ENCODE results near the gene HRH3.
A peak's percentile ranks its signal among the peaks of the same experiment; 100 is the strongest.

The HRH3 gene

GRCh38 chr20:62219992-62220665 is at the start of gene HRH3:
TSS of gene HRH3 (minus strand) at chr20:62220278. CDS start at chr20:62219970, 308 bp downstream.
- DNase-seq = peak; percentile 21

- no peak for DNase-seq
Measured at GRCh38 chr20:62269871-62270270, 49.8 kb upstream of the HRH3 start.

DNA sequence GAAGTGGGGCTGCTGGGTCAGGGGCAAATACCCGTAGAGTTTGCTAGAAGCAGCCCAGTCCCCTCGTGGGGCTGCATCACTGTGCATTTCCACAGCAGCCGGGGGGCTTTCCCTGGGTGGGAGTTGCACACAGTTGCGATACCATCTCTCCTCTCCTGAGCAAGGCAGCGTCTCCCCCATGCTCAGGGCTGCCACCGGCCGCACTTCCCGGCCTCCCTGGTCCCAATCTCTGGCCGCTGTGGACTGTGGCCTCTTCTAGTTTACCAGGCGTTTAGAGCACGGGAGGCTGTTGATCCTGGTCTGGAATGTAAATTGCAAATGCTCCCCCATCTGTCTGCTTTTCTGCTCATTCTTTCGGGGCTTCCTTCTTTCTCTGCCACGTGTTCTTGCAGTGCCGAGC is 49.3 kb upstream of the HRH3 start:
- DNase-seq = no peak

DNA sequence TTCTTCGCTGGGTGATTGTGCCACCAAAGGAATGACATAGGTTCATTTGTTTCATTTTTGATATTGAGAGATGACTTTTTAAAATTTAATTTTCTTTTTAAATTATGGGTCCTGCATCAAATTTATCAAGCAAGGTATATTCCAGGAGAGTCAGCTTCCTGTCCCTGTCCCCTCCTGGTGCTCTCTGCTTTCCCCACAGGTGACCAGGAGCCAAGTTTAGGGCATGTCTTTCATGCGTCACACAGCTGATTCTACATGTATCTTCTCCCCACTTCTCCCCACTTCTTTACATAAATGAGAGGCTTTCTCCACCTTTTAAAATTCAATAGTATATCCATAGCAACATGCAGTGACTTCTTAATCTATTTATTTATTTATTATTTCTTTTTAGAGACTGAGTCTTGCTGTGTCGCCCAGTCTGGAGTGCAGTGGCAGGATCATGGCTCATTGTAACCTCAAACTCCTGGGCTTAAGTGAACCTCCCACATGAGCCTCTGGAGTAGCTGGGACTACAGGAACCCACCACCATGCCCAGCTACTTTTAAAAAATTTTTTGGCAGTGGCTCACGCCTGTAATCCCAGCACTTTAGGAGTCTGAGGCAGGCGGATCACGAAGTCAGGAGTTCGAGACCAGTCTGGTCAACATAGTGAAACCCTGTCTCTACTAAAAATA is 48.3 kb upstream of the HRH3 start:
- no peak for DNase-seq

- no peak for DNase-seq
Measured at GRCh38 chr20:62267543-62267942, 47.5 kb upstream of the HRH3 start.

DNA sequence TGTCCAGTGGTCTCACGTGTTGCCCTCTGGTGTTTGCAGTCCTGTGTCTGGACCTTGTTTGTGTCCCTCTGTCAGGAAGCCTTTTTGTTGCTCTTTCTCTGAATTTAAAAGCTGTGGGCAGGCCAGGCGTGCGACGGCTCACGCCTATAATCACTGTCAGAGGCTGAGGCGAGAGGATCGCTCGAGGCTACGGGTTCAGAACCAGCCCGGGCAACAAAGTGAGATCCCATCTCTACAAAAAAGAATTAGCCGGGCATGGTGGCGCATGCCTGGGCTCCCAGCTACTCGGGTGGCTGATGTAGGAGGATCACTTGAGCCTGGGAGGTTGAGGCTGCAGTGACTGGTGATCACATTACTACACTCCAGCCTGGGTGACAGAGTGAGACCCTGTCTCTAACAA is 46.8 kb upstream of the HRH3 start:
- DNase-seq = no peak

DNA sequence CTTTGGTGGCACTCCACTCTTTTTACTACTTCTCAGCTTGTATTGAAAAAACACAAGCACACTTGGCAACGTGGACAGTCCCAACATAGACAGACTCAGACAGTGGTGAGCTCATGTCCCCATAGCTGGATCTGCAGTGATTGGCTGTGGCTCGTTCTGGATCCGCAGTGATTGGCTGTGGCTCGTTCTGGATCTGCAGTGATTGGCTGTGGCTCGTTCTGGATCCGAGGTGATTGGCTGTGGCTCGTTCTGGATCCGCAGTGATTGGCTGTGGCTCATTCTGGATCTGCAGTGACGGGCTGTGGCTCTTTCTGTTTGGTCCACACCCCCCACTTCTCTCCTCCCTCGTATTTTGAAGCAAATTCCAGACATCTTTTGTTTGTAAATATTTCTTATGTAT is 46.3 kb upstream of the HRH3 start:
- DNase-seq = no peak

GRCh38 chr20:62265365-62265764 is 45.3 kb upstream of the HRH3 start:
- DNase-seq = no peak

GRCh38 chr20:62263396-62263795 is 43.3 kb upstream of the HRH3 start:
- DNase-seq = no peak

DNA sequence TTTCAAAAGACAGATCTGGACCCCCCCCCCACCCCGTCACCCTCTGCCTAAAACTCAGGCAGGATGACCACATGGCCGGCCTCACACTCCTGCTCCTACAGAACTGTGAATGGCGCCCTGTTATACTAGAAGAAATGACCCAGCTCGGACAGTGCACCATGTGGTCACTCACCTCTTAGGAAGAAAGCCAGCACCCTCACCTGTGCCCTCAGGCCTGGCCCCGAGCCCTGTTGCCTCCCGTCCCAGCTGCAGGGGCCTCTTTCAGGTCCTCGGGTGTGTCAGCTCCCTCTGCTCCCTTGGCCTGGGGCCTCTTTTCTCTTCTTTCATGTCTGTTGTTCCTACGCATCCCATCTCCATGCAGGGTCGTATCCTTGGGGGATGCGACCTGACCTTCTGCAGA is 42.0 kb upstream of the HRH3 start:
- no peak for DNase-seq

DNA sequence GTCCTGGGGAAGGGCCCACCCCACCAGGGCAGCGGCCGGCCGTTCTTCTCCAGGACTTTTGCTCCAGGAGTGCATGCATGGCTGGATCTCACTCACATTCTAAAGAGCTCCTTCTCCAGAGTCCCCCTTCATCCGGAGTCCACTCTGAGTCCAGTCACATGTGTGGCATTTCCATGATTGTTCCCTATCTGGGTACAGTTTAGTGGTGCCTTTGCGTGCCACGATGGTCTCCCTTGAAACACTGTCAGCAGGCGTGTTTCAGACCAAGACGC is 39.2 kb upstream of the HRH3 start:
- DNase-seq = no peak

DNA sequence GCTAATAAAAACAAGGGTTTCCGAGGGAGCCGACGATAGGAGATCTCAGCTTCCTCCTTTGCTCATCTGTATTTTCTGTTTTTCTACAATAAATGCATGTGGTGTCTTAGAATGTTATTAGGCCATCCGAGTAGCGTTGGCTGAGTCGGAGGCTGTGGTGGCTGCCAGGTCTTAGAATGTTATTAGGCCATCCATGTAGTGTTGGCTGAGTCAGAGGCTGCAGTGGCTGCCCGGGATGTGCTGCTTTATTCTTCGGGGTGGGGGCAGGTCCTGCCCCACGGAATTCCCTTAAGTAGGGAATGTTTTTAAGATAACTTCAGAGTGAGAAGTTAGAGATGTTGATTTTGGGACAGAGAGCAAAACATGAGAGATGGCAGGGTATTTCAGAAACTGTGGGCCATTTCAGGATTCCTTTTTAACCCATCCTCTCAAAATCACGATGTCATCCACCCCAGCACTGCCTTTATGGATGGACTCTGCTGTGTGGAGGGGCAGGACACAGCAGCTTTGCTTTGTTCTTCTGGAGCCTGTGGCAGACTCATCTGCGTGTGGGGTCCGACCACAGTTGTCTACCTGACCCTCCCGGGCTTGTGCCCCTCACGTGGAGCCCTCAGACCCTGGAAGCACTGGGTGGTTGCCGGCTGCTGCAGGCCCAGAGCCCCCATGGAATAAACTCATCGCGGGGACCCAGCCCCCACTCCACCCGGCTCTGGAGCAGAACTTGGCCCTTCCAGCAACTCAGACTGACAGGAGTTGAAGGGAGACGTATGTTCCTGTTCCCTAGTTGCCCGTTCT is 38.6 kb upstream of the HRH3 start:
- DNase-seq = no peak

DNA sequence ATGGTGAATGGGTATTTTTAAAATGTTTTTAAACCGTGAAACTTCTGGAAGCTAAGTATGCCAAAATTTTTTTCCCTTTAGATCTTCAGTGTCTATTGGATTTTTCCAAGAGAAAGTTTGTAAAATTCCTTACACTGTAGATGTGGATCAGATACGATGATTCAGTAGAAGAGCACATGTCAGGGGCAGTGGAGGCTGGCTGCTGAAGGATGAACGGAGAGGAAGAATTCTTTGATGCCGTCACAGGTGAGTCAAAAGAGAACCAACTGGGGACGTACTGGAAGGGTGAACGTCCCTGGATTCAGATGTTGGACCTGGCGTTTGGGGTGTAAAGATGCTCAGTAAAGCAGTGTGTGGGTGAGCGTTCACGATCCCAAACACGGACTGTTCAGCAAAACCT is 35.9 kb upstream of the HRH3 start:
- no peak for DNase-seq

DNA sequence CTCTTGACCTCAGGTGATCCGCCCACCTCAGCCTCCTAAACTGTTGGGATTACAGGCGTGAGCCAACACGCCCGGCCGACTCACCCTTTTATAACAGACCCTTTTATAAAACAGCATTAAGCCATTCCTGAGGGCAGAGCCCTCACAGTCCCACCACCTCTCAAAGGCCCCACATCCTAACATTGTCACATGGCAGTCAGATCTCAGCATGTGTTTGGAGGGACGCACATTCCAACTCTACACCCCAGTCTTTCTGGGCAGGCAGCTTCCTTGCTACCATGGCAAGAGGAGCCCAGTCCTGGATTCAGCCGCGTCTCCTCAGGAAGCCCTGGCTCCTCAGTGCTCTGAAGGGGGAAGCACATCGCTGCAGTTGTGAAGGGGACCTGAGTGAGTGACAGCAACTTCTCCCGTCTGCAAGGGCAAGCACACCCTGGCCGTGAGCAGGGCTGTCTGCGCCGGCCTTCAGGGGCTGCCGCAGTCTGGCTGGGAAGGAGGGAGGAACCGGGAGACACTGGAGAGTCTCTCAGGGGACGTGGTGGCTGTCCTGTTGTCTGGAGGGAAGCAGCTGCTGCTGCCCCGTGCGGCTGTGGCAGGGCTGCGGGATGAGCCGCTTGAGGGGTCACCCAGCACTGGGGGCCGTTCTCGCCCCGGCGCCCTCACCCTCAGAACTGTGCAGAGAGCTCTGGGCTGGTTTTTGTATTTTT is 34.1 kb upstream of the HRH3 start:
- DNase-seq = no peak

- DNase-seq = no peak
Measured at GRCh38 chr20:62253398-62253797, 33.3 kb upstream of the HRH3 start.

DNA sequence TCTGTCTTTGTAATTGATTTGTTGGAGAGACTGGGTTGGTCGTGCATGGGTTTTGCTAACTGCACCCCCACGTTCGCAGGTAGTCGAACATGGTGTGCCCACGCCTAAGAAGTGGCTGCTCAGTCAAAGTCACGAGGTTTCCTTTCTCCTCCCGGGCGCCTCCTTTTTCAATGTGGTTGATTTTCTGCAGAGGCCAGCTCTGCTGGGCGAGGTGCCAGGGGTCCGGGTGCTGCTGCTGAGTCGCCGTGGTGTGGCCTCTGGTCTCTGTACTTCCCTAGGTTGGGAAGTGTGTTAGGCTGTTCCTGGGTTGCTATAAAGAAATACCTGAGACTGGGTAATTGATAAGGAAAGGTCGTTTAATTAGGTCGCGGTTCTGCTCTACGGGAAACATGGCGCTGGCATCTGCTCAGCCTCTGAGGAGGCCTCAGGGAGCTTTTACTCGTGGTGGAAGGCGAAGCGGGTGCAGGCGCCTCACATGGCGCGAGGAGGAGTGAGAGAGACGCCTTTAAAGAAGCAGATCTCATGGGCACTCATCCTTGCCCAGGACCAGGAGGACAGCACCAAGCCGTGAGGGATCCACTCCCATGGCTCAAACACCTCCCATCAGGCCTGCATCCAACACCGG is 32.4 kb upstream of the HRH3 start:
- no peak for DNase-seq

GRCh38 chr20:62248890-62249560 is 28.9 kb upstream of the HRH3 start:
- no peak for DNase-seq

GRCh38 chr20:62246872-62247652 is 27.0 kb upstream of the HRH3 start:
- DNase-seq = no peak

DNA sequence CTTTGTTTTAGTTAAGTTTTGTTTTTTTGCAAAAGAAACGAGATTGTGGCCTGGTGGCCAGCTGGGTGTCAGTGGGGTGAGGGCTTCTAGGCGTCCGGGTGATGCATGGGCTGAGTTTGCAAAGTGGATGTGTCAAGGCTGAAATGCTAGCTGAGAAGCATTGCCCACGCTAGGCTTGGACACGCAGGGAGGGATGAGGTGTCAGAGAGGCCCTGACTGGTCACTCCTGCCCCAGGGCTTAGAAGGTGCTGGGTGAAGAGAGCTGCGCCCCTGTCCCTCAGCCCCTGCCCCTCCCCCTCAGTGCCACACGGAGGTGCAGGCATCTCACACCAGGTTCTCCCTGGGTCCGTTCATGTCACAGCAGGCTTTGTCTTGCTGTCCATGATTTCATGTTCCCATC is 26.4 kb upstream of the HRH3 start:
- no peak for DNase-seq

- DNase-seq = no peak
Measured at GRCh38 chr20:62245911-62246280, 25.8 kb upstream of the HRH3 start.

DNA sequence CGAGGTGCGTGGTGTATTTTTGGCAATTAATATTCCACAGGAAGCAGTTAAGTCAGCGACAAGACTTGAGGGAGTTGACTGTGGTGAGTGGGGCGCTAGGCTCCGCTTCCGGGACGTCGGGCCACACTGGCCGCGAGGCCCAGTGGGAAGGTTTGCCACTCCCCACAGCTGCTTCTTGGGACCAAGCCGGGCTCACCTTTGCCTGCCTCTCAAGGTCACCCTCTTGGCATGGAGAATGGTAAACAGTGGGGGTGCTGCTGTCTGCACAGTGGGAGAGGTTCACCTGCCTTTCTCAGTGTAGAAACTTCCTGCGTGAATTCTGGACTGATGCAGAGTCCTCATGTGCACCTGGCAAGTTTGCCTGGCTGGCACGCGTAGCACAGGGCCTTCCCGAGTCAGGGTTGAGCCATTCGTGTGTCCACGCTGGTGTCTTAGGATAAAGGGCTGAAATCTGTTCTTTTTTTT is 24.6 kb upstream of the HRH3 start:
- DNase-seq = no peak

All from stimulated activated naive CD4-positive, alpha-beta T cell treated with Interleukin-2 at 50 U/mL for 16 hours (primary cell).